LNCaP clone FGC (cell line): ENCODE results near the gene ELMOD1.
"Not testable (repeated sequence)": the region's sequence is repeated elsewhere in the genome, so short reads cannot be mapped to it uniquely, and the experiment has no call there.

Experiments
- DNase-seq: peaks from one replicate; pipeline ENCODE4 v3.0.0-alpha.2; 2011; ENCODE audit warnings: low read depth
- H3K4me3 ChIP-seq: 2 replicates; pipeline ENCODE4 v1.5.1; 2011; ENCODE audit warnings: mild to moderate bottlenecking, low read depth, low read length, control low read depth
- TF ChIP-seq, protein P1 (sequence below): IDR thresholded peaks from 2 replicates; pipeline ENCODE4 v1.5.1; 2012; ENCODE audit warnings: mild to moderate bottlenecking; ENCODE audit not compliant: control insufficient read depth, insufficient read depth; ENCODE audit errors: extremely low read depth

ELMOD1 gene

DNA sequence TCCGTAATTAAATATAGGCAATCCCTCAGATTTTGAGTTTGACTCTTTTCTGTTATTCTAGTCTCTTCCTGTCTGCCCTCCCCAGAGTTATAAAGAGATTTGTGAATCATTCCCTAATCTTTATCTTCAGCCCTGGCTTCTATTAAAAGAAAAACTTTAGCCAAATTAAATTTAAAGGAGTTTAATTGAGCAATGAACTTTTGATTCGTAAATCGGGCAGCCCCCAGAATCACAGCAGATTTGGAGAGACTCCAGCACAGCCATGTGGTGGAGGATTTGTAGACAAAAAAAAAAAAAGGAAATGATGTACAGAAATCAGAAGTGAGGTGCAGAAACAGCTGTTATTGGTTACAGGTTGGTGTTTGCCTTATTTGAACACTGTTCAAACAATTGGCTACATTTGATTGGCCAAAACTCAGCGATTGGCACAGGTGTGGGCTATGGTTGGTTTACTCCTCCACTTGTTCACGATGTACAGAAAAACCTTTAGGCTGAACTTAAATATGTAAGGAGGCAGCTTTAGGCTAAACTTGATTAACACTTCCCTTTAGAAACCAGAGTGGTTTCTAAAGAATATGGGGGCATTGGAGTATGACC lies 23.1 kb upstream of the ELMOD1 start:
- TF ChIP-seq, protein P1, sequence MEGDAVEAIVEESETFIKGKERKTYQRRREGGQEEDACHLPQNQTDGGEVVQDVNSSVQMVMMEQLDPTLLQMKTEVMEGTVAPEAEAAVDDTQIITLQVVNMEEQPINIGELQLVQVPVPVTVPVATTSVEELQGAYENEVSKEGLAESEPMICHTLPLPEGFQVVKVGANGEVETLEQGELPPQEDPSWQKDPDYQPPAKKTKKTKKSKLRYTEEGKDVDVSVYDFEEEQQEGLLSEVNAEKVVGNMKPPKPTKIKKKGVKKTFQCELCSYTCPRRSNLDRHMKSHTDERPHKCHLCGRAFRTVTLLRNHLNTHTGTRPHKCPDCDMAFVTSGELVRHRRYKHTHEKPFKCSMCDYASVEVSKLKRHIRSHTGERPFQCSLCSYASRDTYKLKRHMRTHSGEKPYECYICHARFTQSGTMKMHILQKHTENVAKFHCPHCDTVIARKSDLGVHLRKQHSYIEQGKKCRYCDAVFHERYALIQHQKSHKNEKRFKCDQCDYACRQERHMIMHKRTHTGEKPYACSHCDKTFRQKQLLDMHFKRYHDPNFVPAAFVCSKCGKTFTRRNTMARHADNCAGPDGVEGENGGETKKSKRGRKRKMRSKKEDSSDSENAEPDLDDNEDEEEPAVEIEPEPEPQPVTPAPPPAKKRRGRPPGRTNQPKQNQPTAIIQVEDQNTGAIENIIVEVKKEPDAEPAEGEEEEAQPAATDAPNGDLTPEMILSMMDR, result no peak
- H3K4me3 ChIP-seq, result no peak overlapping the region
- DNase-seq, result no peak

GRCh38 chr11:107570015-107570414 lies 20.9 kb upstream of the ELMOD1 start:
- DNase-seq, result no peak
- no peak overlapping the region for H3K4me3 ChIP-seq

GRCh38 chr11:107573438-107573837 lies 17.5 kb upstream of the ELMOD1 start:
- H3K4me3 ChIP-seq, result no peak overlapping the region
- no peak for DNase-seq
- TF ChIP-seq, protein P1, result no peak

More at GRCh38 chr11:107570015-107570414, 20.9 kb upstream of the ELMOD1 start:
- TF ChIP-seq, protein P1, result no peak

DNA sequence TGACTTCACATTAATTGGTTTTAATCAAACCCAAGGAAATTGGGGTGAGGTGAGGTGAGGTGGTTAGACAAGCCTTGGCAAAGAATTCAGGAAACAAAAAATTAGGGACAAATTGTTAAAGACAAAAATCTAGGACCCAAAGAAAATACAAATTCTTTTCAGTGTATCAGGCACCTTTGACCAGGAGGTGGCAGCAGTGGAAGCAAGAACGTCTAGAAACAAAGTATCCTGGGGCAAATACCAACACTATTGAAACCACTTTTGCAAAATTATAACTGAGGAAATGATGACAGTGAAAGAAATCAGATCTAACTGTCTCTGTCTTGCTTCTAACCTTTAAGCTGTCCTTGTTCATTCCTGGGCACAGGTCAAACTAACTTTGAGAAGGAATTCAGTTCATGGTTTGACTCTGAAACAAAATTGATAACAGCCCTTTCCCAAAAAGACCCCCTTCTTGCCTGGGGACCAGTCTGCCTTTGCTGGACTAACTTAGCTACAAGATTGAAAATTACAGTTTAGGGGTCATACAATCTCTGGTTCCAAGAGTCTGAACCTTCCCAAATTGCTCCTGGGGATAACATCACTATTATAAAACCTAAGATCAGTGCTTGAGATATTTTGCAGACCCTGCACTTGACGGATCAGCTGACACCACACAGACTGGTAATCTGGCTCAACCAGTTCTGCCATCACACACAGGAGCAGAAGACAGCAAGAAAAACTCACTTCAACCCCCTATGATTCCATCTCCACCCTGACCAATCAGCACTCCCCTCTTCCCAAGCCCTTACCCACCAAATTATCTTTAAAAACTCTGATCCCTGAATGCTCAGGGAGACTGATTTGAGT lies 14.2 kb upstream of the ELMOD1 start:
- H3K4me3 ChIP-seq, DNase-seq: not testable (repeated sequence)
- TF ChIP-seq, protein P1, result peak; percentile 79

GRCh38 chr11:107577346-107577711 lies 13.6 kb upstream of the ELMOD1 start:
- TF ChIP-seq, protein P1, result no peak
- no peak for DNase-seq
- no peak overlapping the region for H3K4me3 ChIP-seq

DNA sequence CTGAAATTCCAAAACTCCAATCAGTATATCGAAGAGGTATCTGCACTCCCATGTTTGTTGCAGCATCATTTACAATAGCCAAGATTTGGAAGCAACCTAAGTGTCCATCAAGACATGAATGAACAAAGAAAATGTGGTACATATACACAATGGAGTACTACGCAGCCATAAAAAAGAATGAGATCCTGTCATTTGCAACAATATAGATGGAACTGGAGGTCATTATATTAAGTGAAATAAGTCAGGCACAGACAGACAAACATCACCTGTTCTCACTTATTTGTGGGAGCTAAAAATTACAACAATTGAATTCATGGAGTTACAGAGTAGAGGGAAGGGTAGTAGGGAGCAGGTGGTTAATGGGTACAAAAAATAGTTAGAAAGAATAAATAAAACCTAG lies 11.8 kb upstream of the ELMOD1 start:
- not testable (repeated sequence) for DNase-seq, H3K4me3 ChIP-seq

- H3K4me3 ChIP-seq, result no peak overlapping the region
Observed at GRCh38 chr11:107581147-107581546, 9.8 kb upstream of the ELMOD1 start.

More at GRCh38 chr11:107581147-107581546, 9.8 kb upstream of the ELMOD1 start:
- DNase-seq, result no peak
- TF ChIP-seq, protein P1, result no peak
